Progenitor cell of endocrine pancreas (in vitro differentiated cells): ENCODE results near the gene TNFRSF11A. TPM values are rescaled to one million over a fixed set of nuclear protein-coding genes. Genes with fewer than 3 reads are reported as not detected.
A peak's percentile ranks its signal among the peaks of the same experiment; 100 is the strongest.

Experiments
- DNase-seq: peaks from one replicate; pipeline ENCODE4 v3.0.0; 2021; ENCODE audit warnings: low spot score; ENCODE audit not compliant: unreplicated experiment
- H3K27ac Mint-ChIP-seq: 2 replicates; pipeline ENCODE4 v1.8.0; 2021; ENCODE audit warnings: mild to moderate bottlenecking, moderate library complexity, mixed read lengths
- H3K27me3 Mint-ChIP-seq: 2 replicates; pipeline ENCODE4 v1.8.0; 2021; ENCODE audit warnings: mixed read lengths
- H3K36me3 Mint-ChIP-seq: 2 replicates; pipeline ENCODE4 v1.8.0; 2022; ENCODE audit warnings: mixed read lengths; ENCODE audit not compliant: insufficient read depth
- H3K4me1 Mint-ChIP-seq: 2 replicates; pipeline ENCODE4 v1.8.0; 2021; ENCODE audit warnings: low read depth, mixed read lengths
- H3K4me3 Mint-ChIP-seq: 2 replicates; pipeline ENCODE4 v1.8.0; 2021; ENCODE audit warnings: low read depth, mild to moderate bottlenecking, moderate library complexity, mixed read lengths
- H3K9me3 Mint-ChIP-seq: 2 replicates; pipeline ENCODE4 v1.8.0; 2021; ENCODE audit warnings: low read depth, mixed read lengths
- long read RNA-seq: library from polyadenylated mRNA; unstranded; transcript quantifications from one replicate; pipeline ENCODE4 v2.0.0, GENCODE V29; 2020
- total RNA-seq: library from RNA; stranded (reverse); gene quantifications from 2 replicates; pipeline ENCODE4 v1.2.1, GENCODE V29; 2021
- TF ChIP-seq, protein P1 (sequence below): fragments of 200-600 bp; sonication (generic); IDR thresholded peaks from one replicate; pipeline ENCODE4 v1.5.0; 2021; ENCODE audit warnings: antibody characterized with exemption, mild to moderate bottlenecking; ENCODE audit not compliant: unreplicated experiment

TNFRSF11A gene
- 0.43 and 0.64 TPM in 2 replicates for total RNA-seq
- long read RNA-seq = 0 reads

DNA sequence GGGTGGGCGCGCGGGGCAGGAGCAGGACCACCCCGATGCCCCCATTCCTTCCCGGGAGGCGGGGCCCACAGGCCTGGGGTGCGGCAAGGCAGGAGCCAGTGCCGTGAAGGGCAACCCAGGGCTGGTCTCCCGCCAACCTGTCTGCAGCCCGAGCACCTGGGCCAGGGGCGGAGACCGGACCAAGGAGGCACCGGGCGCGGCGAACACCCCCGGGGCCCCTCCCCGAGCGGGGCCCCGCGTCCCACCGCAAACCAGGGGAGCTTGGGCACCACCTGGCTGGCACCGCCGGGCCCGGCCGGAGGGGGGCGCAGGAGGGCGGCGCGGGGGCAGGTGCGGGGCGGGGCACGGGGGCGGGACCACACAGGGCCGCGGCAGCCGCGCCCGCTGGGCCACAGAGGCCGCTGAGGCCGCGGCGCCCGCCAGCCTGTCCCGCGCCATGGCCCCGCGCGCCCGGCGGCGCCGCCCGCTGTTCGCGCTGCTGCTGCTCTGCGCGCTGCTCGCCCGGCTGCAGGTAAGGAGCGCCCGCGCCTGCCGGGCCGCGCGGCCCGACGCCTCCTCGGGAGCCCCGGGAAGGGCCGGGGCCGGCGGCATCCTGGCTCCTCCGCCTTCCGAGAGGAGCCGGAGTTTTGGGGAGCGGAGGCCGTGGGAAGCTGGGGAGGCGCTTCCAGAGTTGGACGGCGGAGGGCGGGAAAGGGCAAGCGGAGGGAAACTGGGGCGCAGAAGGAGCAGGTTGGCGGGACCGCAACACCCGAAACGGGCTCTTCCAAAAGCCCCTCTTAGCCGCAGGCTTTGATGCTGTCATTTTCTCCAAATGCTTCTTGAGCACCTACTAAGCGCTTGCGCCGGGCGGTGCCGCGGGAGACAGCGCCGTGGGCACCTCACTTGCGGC, at the start of gene TNFRSF11A:
TNFRSF11A (plus strand) TSS at position 394 of the 889 bp plus-strand sequence; CDS start at position 437, 43 bp downstream.
- Mint-ChIP-seq H3K9me3 (no peaks in the 10 kb centered on the region), H3K4me1 (peaks cover 16% of the 10 kb centered on the region), H3K4me3 (peak within 1 kb of the TSS; percentile 70), H3K27me3 (peaks cover 78% of the 10 kb centered on the region), H3K27ac (peak within 1 kb of the TSS; percentile 91), H3K36me3 (no peaks in the 10 kb centered on the region)
- DNase-seq = peak; percentile 51
- TF ChIP-seq, protein P1, sequence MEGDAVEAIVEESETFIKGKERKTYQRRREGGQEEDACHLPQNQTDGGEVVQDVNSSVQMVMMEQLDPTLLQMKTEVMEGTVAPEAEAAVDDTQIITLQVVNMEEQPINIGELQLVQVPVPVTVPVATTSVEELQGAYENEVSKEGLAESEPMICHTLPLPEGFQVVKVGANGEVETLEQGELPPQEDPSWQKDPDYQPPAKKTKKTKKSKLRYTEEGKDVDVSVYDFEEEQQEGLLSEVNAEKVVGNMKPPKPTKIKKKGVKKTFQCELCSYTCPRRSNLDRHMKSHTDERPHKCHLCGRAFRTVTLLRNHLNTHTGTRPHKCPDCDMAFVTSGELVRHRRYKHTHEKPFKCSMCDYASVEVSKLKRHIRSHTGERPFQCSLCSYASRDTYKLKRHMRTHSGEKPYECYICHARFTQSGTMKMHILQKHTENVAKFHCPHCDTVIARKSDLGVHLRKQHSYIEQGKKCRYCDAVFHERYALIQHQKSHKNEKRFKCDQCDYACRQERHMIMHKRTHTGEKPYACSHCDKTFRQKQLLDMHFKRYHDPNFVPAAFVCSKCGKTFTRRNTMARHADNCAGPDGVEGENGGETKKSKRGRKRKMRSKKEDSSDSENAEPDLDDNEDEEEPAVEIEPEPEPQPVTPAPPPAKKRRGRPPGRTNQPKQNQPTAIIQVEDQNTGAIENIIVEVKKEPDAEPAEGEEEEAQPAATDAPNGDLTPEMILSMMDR = peak; percentile 62

DNA sequence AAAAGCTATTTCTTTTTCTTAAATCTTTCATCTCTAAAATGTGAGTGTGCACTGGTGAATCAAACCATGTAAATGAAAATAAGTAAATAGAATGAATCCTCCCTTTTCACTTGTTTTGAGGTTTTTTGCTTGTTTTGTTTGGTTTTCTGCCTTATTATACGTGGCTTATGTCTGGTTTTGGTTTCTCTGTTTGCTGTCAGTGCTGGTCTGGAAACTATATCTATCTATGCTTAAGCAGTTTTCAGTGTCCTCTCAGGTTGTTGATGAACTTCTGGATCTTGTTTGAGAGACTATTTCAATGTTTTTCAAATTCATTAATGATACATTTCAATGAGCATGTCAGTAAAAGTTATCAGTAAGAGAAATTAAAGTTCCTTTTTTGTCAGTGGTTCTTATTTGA, 48.1 kb upstream of the TNFRSF11A start:
- Mint-ChIP-seq H3K27ac (no peak overlapping the region), H3K36me3 (peaks cover 6% of the 10 kb centered on the region), H3K4me3 (no peak overlapping the region), H3K4me1 (peaks cover 14% of the 10 kb centered on the region), H3K27me3 (no peaks in the 10 kb centered on the region), H3K9me3 (no peaks in the 10 kb centered on the region)
- no peak for DNase-seq
- TF ChIP-seq, protein P1 = no peak

DNA sequence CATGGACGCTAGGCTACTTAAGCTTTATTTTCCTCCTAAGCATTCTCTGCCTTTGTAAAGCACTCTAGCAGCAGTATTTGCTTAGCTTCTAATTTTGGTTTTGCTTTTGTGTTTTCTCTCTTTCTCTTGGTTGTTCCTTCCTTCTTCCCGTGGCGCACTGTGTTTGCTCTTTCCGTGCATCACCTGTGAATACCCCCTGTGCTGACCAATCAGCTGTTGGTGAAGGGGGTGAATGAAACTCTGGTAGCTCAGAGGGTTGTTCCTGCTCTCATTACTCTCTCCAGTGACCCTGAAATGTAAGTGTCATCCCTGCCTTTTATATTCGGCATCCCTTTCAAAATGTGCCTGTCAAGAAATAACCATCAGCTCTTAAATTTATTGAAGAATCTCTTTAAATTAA, 45.5 kb upstream of the TNFRSF11A start:
- Mint-ChIP-seq H3K9me3 (no peaks in the 10 kb centered on the region), H3K27ac (peak overlapping the region; percentile 4), H3K36me3 (peaks cover 10% of the 10 kb centered on the region), H3K4me3 (no peak overlapping the region), H3K27me3 (no peaks in the 10 kb centered on the region), H3K4me1 (peaks cover 11% of the 10 kb centered on the region)
- DNase-seq = no peak
- TF ChIP-seq, protein P1 = no peak

DNA sequence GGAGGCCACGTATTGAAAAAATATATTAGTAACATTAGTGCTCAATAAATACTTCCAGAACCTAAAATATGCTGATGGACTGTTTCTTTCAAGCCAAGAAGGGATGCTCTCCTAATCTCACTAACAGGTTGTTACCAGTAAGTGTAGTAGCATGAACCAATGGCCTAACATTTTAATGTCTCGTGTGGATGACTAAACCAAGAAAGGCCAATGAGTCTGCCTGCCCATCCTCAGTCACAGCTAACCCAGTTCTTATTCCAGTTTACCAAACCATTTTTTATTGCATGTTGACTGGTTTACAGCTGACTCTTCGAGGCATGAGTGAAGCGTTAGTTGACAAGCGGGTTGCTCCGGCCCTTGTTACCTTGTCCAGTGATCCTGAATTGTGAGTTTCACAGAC, 45.1 kb upstream of the TNFRSF11A start:
- Mint-ChIP-seq H3K27me3 (no peaks in the 10 kb centered on the region), H3K4me3 (no peak overlapping the region), H3K9me3 (no peaks in the 10 kb centered on the region), H3K36me3 (peaks cover 10% of the 10 kb centered on the region), H3K4me1 (peaks cover 11% of the 10 kb centered on the region), H3K27ac (no peak overlapping the region)
- DNase-seq = no peak
- TF ChIP-seq, protein P1 = no peak

DNA sequence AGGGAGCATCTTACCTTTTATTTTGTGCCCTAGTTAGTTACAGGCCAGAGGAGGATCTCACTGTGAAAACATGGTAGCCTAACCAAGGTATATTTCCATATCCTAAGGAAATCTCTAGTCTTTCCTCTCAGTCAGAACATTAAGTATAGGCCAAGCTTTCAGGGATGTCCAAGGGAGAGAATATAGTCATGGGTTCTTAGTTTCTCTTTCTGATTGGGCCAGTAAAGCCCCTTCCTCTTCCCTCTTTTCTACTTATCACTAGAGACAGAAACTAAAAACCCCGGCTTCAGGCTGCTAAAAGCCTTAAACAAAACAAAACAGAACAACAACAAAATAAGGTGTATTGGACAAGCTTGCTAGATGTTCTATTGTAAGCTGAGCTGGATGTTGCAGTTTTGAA, 44.3 kb upstream of the TNFRSF11A start:
- Mint-ChIP-seq H3K27me3 (no peaks in the 10 kb centered on the region), H3K36me3 (peaks cover 14% of the 10 kb centered on the region), H3K4me1 (peaks cover 7% of the 10 kb centered on the region), H3K27ac (no peak overlapping the region), H3K9me3 (no peaks in the 10 kb centered on the region), H3K4me3 (no peak overlapping the region)
- TF ChIP-seq, protein P1 = no peak
- DNase-seq = no peak
